Kidney epithelial cell (primary cell): ENCODE measurements around the gene ENTPD2. TPM values are rescaled to one million over a fixed set of nuclear protein-coding genes. Genes with fewer than 3 reads are reported as not detected.

Experiments used
- DNase-seq: peaks from one replicate; pipeline ENCODE4 v3.0.0-alpha.2; 2010; ENCODE audit warnings: low read depth
- H3K27me3 ChIP-seq: 2 replicates; pipeline ENCODE4 v1.6.0; 2011; ENCODE audit warnings: low read length; ENCODE audit not compliant: control insufficient read depth, insufficient read depth
- H3K36me3 ChIP-seq: 2 replicates; pipeline ENCODE4 v1.5.1; 2011; ENCODE audit warnings: low read length; ENCODE audit not compliant: control insufficient read depth, insufficient read depth
- H3K4me3 ChIP-seq: 2 replicates; pipeline ENCODE4 v1.5.1; 2011; ENCODE audit warnings: low read depth, mild to moderate bottlenecking, control low read depth, low read length
- CTCF ChIP-seq: IDR thresholded peaks from 2 replicates; pipeline ENCODE4 v1.5.1; 2011; ENCODE audit warnings: mild to moderate bottlenecking, moderate library complexity, low read length, control low read depth, inconsistent platforms; ENCODE audit not compliant: insufficient read depth, poor library complexity, severe bottlenecking
- total RNA-seq: library from RNA; depleted of rRNA; stranded (reverse); fragments of >200 nt; gene quantifications from 2 replicates; pipeline ENCODE4 v1.2.3, GENCODE V29; 2015

Gene ENTPD2
- total RNA-seq, 1 donor from 2014 or later = 0.21 TPM

GRCh38 chr9:137048655-137049543, 5.0 kb downstream of the ENTPD2 start:
- peaks cover 68% of the 10 kb centered on the region for H3K27me3 ChIP-seq
- no peaks in the 10 kb centered on the region for H3K36me3 ChIP-seq
- no peak for DNase-seq
- no peak for TF ChIP-seq CTCF
- no peak overlapping the region for H3K4me3 ChIP-seq

DNA sequence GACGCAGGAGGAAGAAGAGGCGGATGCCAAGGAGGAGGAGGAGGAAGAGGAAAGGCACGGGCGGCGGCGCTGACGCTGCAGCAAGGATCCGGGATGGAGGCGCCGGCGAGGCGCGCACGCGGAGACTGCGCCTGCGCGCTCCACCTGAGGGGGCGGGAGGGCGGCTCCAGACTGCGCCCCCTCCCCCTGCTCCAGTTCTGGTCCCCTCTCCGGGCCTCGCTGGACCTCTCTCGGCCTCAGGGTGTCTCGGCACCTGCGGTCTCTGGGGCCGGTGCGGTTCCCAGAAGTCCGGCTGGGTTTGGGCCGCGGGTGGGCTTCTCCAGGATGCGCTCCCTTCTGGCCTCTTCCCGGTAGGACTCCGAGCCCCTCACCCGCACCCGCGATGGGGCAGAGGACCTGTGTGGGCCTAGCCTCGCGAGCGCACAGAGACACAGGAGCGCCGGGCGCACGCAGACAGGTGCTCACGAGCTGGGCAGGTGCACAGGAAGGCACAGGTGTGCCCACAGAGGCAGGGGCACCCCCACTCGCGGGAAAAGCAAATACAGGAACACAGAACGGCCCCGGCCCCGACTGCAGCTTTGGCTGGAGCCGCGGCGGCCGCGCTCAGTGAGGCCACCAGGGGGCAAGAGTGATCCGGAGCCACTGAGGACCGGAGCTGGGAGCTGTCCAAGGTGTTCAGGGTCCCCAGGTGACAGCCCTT, 7.6 kb downstream of the ENTPD2 start, which contains the start of gene NPDC1:
Gene NPDC1, minus strand, starts transcription at position 90 of the 700 bp plus-strand sequence. CDS start 188 bp downstream, outside the sequence.
- DNase-seq = no peak
- Histone ChIP-seq H3K4me3 (peak within 1 kb of the TSS; percentile 52), H3K36me3 (no peaks in the 10 kb centered on the region), H3K27me3 (peaks cover 43% of the 10 kb centered on the region)
- TF ChIP-seq CTCF = peak; percentile 95

DNA sequence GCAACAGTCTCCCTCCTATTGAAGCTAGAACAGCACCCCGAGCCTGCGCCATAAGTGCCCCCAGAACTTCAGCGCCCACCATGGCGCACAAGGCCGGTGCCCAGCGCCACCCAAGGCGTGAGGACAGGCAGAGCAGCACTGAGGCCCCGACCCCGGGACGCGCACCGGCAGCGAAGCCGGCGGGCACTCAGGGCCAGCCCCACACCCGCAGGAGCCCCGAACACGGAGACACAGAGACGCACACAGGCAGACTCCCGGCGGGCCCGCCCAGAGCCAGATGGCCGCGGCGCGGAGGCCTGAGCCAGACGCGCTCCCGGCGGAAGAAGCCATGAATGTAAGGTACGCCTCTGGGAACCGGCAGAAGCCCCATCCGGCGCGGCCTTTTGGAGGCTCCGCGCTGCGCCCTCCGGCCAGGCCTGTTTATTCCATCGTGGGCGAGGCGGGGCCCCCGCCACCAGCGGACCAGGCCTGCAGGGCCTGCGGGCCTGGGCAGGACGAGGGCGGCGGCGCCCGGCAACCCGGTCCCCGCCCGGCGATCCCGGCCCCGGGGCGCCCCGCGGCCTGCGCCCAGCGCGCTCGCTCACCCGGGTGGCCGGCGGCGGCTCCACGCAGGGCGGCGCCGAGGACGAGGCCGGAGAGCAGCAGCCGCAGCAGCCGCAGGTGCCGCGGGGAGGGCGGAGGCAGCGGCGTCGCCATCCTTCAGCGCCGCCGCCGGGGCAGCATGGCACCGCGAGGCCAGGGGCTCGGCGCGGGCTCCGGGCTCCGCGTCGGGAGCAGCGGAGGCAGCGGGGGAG, 8.4 kb downstream of the ENTPD2 start:
- H3K27me3 ChIP-seq = peaks cover 35% of the 10 kb centered on the region
- H3K36me3 ChIP-seq = no peaks in the 10 kb centered on the region
- DNase-seq = no peak
- peak overlapping the region; percentile 52 for H3K4me3 ChIP-seq
- TF ChIP-seq CTCF = no peak

DNA sequence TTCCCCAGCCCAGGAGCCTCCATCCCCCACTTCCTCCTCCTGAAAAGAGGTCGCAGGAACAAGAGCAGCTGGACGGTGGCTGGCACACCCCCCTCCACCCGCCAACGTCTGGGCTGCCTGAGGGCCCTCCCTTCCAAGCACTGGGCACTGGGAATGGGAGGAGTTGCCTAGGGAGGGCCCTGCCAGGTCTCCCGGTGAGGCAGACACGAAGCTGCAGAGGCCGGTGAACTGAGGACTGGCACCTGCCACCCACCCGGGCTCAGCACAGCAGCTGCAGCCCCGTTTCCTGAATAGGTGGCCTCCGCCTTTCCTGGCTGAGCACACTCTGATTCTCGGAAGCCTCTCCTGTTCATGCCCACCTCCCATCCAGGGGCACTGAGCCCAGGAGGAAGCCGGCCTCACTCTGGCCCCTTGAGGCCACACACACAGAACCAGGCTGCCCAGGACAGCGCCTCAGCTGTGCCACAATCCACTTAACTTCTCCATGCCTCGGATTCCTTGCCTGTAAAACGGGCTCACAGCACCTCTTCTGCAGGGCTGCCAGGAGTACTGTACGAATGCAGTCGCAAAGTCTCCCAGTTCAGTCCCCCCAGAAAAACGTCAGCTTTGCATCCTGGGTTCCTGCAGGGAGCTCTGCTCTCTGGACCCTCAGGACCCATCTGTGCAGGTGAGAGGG, 9.2 kb downstream of the ENTPD2 start:
- H3K36me3 ChIP-seq = no peaks in the 10 kb centered on the region
- DNase-seq = no peak
- peaks cover 27% of the 10 kb centered on the region for H3K27me3 ChIP-seq
- H3K4me3 ChIP-seq = peak overlapping the region; percentile 52
- no peak for TF ChIP-seq CTCF

DNA sequence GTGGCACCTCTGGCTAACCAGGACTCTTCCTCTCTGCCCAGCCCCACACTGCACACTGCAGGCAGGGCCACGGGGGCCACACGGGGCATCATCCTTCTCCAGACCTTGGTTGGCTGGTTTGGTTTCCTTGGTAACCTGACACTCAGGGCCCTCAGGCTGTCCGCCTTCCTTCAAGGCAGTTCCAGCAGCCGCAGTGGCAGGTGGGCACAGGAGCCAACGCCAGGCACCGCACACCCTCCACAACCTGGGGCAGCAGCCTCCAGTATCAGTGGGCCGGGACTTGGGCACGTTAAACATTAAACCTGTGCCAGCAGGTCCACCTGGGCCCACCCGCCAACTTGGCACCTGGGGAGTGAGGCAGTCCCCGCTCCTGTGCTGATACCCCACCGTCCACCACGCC, 9.8 kb downstream of the ENTPD2 start:
- DNase-seq = no peak
- Histone ChIP-seq H3K36me3 (no peaks in the 10 kb centered on the region), H3K4me3 (peak overlapping the region; percentile 14), H3K27me3 (peaks cover 21% of the 10 kb centered on the region)
- no peak for TF ChIP-seq CTCF
